ENCODE measurements around the gene PSEN2. TPM values are rescaled to one million over a fixed set of nuclear protein-coding genes. Genes with fewer than 3 reads are reported as not detected.

The PSEN2 gene
- total and polyA plus RNA-seq, 9 of the 15 experiments (the other 6 are each of a cell fraction or from before 2014, with no cell fraction given) = 2.3 to 21.5 (median 13.7) TPM

- TF ChIP-seq ZNF518B (CRISPR knock-in tag; IDR thresholded peaks at IDR 0.05) (no peak), NFXL1 (CRISPR knock-in tag; IDR thresholded peaks at IDR 0.05) (no peak), ZBTB34 (CRISPR knock-in tag; IDR thresholded peaks at IDR 0.05) (no peak), FOXJ2 (tag; IDR thresholded peaks at IDR 0.05) (peak; percentile 40; the same call in 1 of the 2 replicates), HIVEP1 (CRISPR knock-in tag; IDR thresholded peaks at IDR 0.05) (peak; percentile 69; the same call in 1 of the 2 replicates), ZNF217 (CRISPR knock-in tag; IDR thresholded peaks at IDR 0.05) (no peak), C11orf30 (IDR thresholded peaks at IDR 0.05; ENCODE audit: low read depth) (no peak), NFYB (IDR thresholded peaks at IDR 0.05; ENCODE audit: extremely low read depth, insufficient read length) (peak; percentile 98), CCAR2 (IDR thresholded peaks at IDR 0.05; ENCODE audit: low read depth, low read length) (no peak), ZNF212 (CRISPR knock-in tag; IDR thresholded peaks at IDR 0.05) (0 out of 2 replicates have a peak, but pooled peaks have one; percentile 76), E2F8 (IDR thresholded peaks at IDR 0.05; ENCODE audit: low read depth, partially characterized antibody) (no peak), CBFA2T2 (conservative IDR thresholded peaks at IDR 0.05) (no peak), LARP7 (IDR thresholded peaks at IDR 0.05) (no peak)
These were observed 69.8 kb downstream of the PSEN2 start, which contains the start of gene COQ8A (continued) for GRCh38 chr1:226940029-226940805.
